Activated CD8-positive, alpha-beta memory T cell treated with anti-CD3 and anti-CD28 coated beads, Interleukin-2, amount 50 U/mL, for 1 hour (primary cell): ENCODE results near the gene KIAA1671.

Source experiments
- DNase-seq: peaks from one replicate; pipeline ENCODE4 v3.0.0-alpha.2; 2020; ENCODE audit errors: extremely low read depth

Gene KIAA1671

DNA sequence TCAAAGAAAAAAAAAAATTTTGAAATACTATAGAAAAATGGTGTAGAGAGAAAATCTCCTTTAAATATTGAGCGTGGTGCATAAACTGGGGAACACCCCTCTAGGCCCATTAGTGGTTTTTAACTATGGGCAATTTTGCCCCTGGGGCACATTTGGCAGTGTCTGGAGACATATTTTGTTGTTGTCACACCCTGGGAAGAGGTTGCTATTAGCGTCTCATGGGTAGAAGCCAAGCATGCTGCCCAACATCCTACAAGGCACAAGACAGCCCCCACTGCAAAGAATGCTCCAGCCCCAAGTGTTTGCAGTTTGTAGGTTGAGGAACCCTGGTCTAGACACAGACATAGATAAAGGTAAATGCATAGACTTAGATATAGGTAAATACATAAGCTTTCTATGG is 92.6 kb downstream of the KIAA1671 start:
- DNase-seq: no peak

DNA sequence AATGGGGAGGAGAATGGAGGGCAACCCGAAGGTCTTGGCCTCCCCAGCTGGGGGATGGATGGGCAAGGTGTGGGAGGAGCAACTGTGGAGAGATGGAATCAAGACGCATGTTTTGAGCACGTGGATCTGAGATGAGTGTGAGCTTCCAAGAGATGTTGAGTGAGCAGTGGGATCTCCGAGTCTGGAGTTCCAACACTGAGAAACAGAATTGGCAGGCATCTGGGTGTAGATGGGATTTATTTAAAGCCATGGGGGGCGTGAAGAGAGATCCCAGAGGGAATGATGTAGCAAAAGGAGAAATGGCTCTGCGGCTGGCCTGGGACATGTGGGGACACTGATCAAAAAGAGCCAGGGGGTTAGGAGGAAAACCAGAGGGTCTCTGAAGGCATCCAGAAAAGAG is 95.6 kb downstream of the KIAA1671 start:
- no peak for DNase-seq

DNA sequence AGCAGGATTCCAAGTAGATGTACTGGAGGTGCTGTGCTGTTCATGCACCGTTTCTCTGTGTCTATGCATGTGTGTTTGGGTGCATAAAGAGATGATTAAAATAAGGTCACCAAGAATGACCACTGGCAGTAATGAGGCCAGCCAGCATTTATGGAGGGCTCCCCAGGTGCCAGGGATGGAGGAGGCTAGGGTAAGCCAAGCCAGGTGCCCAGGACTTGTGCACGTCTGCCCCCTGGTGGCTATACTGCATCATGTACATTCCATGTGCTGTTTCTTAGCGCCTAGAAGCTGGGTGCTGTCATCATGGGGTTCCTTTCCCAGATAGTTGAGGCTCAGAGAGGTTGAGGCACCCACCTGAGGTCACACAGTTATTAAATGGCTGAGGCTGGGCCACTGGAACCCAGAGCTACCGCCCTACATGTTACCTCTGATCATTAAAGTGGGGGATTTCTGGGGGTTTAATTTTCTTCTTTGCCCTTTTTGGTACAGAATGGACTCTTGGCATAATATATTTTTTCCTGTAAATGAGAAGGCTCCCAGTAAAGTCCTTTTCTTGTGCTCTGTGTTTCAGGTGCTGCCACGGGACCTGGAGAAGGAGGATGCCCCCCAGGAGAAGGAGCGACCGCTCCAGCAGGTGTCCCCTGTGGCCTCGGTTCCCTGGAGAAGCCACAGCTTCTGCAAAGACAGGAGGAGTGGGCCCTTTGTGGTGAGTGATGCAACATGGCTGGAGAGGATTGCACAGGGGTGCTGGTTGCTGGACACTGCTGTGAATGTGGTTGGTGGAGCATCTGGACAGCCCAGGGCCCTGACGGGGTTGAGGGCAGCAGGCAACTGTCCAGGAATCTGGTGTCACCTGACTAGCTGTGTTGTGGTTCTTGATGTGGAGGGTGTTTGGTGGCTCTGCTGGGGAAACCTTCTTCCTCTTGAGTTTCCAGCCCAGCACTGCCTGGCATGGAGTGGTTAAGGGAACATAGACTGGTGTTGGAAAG is 96.4 kb downstream of the KIAA1671 start:
- DNase-seq: no peak

DNA sequence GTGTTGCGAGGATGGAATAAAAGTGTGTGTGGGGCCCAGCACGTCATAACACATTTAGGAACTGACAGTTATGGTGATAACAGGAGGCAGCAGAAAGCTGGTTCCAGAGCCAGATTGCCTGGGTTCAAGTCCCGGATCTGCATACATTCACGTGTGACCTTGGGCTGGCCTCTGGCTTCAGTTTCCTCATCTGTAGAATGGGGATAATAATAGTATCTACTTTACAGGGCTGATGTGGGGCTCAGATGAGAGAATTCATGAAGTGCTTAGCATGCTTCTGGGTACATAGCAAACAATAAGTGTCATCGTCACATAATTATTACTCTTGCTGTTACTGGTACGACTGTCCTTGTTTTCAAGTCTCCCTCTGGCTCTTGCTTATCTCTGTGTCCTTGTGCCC is 97.3 kb downstream of the KIAA1671 start:
- no peak for DNase-seq

DNA sequence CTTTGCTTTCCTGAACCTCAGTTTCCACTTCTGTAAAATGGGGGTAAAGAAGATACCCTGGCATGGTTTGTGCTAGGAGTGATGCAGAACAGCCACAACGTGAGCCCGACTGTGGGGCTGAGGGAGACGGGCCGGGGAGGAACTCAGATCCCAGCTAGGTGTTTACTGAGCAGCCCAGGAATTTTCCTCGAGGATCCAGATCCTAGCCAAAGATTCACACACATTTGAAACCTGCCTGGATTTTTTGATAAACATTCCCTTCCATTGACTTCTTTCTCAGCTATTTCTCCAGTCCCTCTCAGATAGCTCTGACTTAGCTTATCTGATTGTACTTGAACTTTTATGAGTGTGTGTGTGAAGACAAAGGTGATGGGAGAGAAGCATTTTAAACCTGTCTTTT is 98.0 kb downstream of the KIAA1671 start:
- DNase-seq: no peak

DNA sequence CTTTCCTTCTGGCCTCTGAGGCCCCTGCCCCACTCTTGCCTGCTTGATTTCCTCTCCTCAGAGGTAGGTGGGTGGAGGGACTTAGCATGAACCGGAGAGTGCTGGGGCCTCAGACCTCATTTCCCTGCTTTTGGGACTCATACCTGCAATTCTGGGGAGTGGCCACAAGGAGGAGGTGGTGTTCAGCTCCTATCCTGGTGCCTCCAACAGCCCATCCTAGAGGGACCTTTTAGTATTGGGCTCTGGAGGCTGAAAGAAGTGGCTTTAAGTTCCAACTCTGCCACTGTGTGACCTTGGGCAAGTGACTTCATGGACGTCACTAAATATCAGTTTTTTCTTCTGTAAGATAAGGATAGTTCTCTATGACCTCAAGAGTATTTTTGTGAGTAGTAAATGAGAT is 98.6 kb downstream of the KIAA1671 start:
- DNase-seq: no peak

DNA sequence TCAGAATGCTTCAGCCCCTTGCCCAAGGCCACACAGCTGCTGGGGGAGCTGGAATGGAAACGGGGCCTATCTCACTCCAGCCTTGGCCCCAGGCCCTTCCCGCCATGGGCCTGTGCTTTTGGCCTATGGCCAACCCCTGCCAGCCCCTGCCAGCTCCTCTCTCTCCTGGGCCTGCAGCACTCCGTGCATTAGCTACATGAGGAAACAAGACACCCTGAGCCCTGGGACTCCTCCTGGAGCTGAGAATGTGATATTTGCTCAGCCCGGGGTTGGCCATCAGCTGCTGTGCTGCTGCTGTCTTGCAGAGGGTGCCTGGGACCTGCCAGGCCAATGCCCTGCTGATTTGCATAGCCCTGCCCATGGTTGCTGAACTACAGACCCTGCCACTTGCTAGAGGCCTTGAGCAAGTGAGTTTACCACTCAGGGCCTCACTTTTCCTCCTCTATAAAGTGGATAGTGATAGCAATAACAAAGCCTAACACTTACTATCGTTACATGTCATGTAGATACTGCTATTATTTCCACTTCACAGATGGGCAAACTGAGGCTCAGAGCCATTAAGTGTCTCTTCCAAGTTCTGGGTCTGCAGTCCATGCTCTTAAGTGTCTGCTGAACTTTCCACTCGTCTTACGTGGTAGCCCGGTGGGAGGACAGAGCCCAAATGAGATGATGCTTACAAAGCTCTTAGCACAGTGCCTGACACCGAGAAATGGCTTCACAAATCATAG is 99.6 kb downstream of the KIAA1671 start:
- DNase-seq: no peak

DNA sequence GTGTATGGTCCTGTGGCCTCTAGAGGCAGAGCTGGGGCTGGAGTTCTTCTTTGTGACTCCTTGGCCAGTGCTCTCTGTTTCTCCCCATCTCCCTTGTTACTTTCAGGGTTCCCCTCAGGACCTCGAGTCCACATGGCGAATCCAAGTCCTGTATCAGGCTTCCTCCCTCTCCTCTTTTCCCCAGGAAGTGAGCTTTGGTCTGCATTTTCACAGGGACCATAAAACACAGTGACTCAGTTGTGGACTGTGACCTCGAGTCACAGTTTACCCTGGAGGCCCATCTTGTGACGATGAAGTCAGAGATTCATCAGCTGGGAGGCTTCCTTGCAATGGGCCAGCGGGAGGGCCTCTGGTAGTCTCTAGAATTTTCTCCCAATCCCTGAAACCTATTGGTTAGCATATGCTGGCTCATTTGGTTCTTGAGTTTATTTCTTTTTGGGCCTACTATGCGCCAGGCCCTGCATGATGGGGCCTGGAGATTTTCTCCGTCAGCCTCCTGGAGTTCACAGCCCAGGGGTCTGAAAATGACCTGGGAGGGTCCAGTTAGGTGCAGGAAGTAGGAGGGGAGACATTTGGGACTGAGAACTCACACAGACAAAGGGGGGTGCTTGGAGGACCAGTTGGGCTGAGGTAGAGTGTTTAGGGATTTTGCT is 100.8 kb downstream of the KIAA1671 start:
- DNase-seq: no peak

DNA sequence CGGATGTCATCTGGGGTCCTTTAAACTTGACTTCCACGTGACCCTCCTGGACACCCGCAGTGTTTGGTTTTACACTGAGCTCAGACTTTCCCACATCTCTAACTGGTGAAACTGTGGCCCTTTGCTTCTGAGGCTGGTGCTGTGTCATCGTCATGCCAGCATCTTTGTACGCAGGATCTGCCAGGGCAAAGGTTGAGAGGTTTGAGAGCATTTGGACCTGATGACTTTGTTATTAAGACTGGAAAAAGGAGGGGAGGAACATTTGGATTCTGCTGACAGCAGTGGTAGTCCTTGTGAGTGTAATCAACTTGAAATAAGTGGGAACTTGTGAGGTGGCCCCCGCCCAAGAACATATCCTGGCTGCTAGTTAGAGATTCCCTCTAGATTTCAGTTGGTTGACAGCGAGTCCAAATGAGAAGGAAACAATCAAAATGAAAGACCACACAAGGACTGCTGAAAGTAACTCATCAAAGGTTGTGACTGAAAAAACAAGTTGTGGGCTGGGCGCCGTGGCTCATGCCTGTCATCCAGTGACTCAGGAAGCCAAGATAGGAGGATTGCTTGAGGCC is 102.5 kb downstream of the KIAA1671 start:
- no peak for DNase-seq

DNA sequence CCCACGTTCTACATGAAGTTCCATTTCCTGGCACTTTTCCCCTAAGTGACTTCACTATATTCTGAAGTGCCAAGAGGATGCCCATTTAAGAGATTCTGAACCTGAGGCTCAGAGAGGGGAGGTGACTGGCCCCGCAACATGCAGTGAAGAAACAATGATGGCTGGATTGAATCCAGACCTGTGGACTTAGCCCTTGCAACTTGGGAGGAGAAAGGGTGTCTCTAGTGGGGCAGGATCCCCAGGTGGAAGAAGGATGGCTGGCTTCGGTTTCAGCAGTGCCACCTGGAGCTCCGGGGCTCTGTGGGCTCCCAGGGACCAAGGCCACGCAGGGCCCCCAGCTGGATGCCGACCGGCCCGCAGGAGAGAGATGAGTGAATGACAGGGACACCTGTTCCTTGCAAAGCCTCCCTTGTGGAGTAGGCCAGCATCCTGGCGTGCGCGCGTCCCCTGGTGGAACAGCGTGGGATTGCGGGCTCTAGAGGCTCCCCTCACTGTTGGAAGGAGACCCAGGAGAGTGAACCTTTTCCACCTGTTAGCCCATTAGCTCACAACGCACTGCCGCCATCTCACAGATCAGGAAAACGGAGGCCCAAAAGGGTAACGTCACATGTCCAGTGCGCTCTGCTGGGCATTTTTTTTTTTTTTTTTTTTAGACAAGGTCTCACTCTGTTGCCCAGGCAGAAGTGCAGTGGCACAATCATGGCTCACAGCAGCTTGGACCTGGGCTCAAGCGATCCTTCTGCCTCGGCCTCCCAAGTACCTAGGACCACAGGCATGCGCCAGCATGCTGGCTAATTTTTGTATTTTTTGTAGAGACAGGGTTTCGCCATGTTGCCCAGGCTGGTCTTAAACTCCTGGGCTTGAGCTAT is 104.7 kb downstream of the KIAA1671 start:
- no peak for DNase-seq

DNA sequence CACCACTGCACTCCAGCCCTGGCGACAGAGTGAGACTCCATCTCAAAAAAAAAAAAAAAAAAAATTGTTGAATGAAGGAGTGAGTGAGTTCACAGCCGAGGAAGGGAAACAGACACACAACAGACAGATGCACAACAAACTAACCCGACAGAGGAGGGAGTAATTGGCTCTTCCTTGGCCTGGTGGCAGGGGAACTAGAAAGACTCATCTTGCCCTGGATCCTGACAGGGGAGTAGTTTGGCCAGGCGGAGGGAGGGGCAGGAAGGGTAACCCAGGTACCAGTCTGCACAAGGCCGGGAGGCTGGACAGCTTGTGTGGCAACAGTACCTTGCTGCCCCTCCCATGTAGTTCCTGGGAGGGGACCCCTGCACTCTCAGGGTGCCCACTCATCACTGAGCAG is 106.9 kb downstream of the KIAA1671 start:
- no peak for DNase-seq

DNA sequence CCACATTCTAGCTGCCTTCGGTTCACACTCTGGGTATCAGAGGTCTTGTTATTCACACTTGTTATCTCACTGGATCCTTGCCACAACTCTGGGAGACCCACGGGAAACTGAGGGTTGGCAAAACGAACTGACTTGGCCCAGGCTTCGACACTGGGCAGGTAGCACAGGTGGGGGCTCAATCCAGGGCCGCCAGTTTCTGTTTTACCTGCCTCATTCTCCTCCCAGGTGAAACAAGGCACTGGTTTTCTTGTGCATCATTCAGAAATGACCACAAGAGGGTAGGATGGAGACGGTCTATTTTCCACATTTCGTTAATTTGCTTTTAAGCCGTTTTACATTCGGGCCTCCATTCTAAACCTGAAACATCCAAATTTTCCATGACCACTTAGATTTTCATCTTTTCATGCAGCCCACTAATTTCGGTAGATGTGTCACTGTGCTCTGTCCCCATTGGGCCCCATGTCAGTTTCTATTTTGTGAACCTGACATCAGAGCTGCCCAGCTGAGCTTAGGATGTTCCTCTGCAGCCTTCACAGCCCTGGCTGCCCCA is 108.1 kb downstream of the KIAA1671 start:
- DNase-seq: no peak

DNA sequence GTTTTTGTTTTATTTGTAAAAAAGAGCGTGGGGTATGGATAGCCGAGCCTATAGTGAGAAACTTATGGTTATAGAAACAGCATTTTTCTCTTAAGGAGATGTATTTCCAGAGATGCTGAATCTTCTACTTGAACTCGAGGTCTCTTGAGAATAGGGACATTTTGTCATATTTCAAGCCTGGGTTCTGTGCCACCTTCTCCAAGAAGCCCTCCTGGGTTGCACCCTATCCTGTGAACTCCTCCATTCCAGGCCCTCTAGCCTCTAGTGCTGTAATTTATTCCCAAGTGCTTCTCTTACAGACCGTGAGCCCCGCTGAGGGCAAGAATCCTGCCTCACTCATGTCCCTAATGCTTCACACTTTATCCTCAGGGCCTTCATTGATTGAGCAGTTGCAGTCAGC is 108.6 kb downstream of the KIAA1671 start:
- DNase-seq: no peak

DNA sequence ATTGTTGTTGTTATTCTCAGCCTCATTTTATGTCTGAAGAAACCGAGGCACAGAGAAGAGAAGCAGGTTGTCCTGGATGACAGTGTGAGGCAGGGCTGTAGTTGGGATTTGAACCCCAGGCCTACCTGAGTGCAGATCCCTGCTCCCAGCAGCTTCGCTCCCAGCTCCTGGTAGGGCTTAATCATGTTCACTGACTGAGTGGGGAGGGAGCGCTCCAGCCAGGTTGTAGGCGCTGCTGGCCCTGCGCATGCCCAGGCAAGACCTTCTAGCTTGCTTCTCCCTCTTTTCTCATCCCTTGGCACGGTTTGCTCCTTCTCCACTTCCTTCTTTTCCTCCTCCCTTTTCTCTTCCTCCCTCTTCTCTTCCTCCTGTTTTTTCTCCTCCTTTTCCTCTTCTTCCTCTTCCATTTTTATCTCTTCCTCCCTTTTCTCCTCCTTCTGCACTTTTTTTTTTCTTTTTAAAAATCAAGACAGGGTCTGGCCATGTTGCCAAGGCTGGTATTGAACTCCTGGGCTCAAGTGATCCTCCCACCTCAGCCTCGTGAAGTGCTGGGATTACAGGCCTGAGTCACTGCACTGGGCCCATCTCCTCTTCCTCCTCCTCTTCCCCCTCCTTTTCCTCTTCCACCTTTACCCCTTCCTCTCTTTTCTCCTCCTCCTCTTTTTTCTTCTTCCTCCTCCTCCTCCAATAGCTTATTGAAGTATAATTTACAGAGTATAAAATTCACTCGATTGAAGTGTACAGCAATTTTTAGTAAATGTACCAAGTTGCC is 109.3 kb downstream of the KIAA1671 start:
- no peak for DNase-seq

DNA sequence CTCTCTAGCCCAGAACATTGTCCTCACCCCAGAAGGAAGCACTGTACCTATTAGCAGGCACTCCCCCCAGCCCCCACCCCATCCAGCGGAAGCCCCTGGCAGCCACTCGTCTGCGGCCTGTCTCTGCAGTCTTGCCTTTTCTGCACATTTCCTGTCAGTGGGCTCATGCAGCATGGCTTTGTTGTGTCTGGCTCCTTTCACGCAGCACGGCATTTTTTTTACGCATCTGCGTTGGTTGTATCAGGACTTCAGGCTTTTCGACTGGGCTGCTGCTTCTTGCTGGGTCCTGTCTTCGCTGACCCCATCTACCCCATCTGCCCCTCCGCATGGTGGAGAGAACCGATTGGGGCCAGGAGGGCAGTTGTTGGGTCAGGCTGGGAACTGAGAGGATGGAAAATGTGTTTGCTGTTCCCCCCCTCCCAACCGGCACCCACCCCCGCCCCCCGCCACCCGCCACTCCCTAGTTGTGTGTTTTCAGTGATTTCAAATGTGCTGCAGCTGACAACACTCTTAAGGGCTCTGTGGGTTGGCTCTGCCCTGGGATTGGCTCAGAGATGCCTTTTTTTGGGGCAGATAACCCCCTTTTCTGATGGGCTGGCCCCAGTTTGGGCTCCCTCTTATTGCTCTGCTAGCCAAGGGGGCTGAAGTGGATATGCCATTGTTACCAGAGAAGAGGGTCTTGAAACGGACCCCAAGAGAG is 110.0 kb downstream of the KIAA1671 start:
- DNase-seq: peak; percentile 78

DNA sequence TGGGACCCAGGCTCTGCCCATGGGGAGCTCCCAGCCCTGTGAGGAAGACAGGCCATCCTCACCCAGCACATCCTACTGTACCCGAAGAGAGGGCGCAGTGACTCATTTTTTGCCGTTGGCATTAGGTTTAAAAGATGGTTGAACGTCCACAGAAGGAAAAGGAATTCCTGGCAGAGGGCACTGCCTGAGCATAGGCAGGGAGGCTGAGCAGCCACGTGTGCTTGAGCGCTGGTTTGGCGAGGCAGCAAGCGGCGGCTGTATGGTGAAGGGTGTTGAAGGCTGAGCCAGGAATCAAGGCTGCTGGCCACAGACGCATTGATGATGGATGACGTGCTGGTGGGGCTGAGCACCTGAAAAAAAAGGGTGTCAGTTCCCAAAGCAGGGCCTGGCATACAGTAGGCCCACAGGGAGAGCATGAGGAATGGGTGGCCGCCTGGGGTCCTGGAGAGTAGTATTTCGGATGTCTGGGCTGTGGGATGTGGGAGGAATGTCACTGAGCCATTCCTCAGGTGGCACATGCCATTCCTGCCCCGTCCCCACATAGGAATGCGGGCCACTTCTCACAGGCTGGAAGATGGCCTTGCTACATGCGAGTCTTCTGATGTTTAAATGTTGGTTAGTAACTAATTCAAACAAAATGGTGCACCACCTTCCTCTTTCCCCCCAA is 112.5 kb downstream of the KIAA1671 start:
- no peak for DNase-seq

DNA sequence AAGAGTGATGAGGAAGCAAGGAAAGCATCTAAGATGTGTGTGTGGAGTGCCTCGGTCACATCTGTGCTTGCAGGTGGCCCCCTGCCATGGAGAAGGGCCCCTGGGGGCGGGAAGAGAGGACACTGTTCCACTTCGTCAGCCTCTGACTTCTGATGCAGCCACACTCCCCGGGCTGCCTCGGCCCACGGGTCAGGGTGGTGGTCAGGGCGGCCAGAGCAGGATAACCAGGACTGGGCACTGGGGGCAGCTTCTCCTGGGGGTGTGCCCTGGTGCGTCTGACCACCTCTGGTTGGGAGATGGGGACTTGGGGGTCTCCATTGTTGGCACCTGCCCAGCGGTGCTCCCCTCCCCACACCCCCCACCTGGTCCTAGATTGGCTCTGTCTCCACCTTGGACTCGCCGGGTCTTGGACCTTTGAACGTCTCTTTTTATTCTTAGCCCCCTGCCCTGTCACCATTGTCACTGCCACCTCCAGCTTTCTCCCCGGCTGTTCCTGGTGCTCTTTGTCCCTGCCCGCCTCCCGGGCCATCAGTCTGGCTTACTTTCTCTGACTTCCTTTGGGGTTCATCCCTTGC is 114.4 kb downstream of the KIAA1671 start:
- DNase-seq: no peak

DNA sequence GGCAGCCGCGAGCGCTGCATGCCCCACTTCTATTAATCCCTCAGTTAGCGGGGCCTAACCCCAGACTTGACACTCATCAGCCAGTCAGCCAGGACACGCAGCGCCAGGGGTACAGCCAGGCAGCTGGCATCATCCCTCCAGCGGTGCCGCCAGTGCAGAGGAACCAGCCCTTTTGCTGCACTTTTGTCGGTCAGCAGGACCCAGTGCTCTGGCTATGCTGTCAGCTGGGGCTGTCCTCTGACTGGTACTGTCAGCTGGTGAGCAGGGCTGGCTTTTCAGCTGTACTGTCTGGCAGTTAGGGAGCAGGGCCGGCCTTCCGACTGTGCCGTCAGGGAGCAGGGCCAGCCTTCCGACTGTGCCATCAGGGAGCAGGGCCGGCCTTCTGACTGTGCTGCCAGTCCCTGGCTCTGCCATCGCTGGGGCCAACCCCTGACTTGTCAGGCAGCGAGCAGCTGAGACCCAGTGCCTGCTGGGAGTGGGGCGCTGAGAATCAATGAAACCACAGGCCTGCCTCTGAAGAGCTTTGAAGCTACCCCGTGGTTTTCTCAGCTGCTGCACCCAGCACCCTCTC is 115.4 kb downstream of the KIAA1671 start:
- DNase-seq: peak; percentile 82
